H9 (cell line): Measurements from ENCODE around the gene SEMA7A. TPM values are rescaled to one million over a fixed set of nuclear protein-coding genes. Genes with fewer than 3 reads are reported as not detected.

Experiments
- DNase-seq: peaks from one replicate; pipeline ENCODE4 v3.0.0-alpha.2; 2017
- H2AFZ ChIP-seq: one replicate; pipeline ENCODE4 v1.6.1; 2013; ENCODE audit warnings: mild to moderate bottlenecking, low read length, control low read depth, moderate library complexity
- H2AK5ac ChIP-seq: 2 replicates; pipeline ENCODE4 v1.6.1; 2013; ENCODE audit warnings: low read length, control low read depth, mixed read lengths; ENCODE audit not compliant: insufficient read length
- H2BK120ac ChIP-seq: one replicate; pipeline ENCODE4 v1.6.1; 2013; ENCODE audit warnings: low read depth, mild to moderate bottlenecking, low read length, control low read depth, inconsistent platforms; ENCODE audit not compliant: poor library complexity, severe bottlenecking
- H2BK12ac ChIP-seq: 2 replicates; pipeline ENCODE4 v1.6.1; 2013; ENCODE audit warnings: low read length, control low read depth, mixed read lengths, low read depth; ENCODE audit not compliant: insufficient read length
- H2BK15ac ChIP-seq: 2 replicates; pipeline ENCODE4 v1.6.1; 2013; ENCODE audit warnings: low read depth, low read length, control low read depth
- H2BK20ac ChIP-seq: one replicate; pipeline ENCODE4 v1.6.1; 2013; ENCODE audit warnings: low read depth, mild to moderate bottlenecking, low read length, control low read depth, inconsistent platforms; ENCODE audit not compliant: poor library complexity, severe bottlenecking
- H2BK5ac ChIP-seq: 2 replicates; pipeline ENCODE4 v1.6.1; 2013; ENCODE audit warnings: low read length, control low read depth, mixed read lengths; ENCODE audit not compliant: insufficient read length
- H3K14ac ChIP-seq: 2 replicates; pipeline ENCODE4 v1.6.1; 2013; ENCODE audit warnings: low read length, control low read depth; ENCODE audit not compliant: insufficient read depth
- H3K18ac ChIP-seq: 2 replicates; pipeline ENCODE4 v1.6.1; 2013; ENCODE audit warnings: low read depth, mild to moderate bottlenecking, mixed read lengths, low read length, control low read depth; ENCODE audit not compliant: insufficient read length
- H3K23ac ChIP-seq: 2 replicates; pipeline ENCODE4 v1.6.1; 2013; ENCODE audit warnings: low read length, control low read depth, mixed read lengths, low read depth; ENCODE audit not compliant: insufficient read length
- H3K23me2 ChIP-seq: 2 replicates; pipeline ENCODE4 v1.6.1; 2013; ENCODE audit warnings: low read depth, mild to moderate bottlenecking, mixed read lengths, low read length, control low read depth; ENCODE audit not compliant: insufficient read length, poor library complexity, severe bottlenecking
- H3K27ac ChIP-seq: 2 replicates; pipeline ENCODE4 v1.5.1; 2013; ENCODE audit warnings: low read length, control low read depth, mixed read lengths, low read depth; ENCODE audit not compliant: insufficient read length
- H3K27me3 ChIP-seq: 2 replicates; pipeline ENCODE4 v1.6.1; 2013; ENCODE audit warnings: low read length, control low read depth, inconsistent platforms; ENCODE audit not compliant: insufficient read depth
- H3K4ac ChIP-seq: 2 replicates; pipeline ENCODE4 v1.6.1; 2013; ENCODE audit warnings: low read depth, mild to moderate bottlenecking, control low read depth, inconsistent platforms, low read length, moderate library complexity
- H3K4me1 ChIP-seq: 2 replicates; pipeline ENCODE4 v1.6.1; 2013; ENCODE audit warnings: low read length, control low read depth, inconsistent platforms; ENCODE audit not compliant: insufficient read depth
- H3K4me2 ChIP-seq: 2 replicates; pipeline ENCODE4 v1.6.1; 2013; ENCODE audit warnings: low read length, control low read depth, mixed read lengths; ENCODE audit not compliant: insufficient read length, insufficient read depth
- H3K56ac ChIP-seq: 2 replicates; pipeline ENCODE4 v1.6.1; 2013; ENCODE audit warnings: low read depth, mild to moderate bottlenecking, mixed read lengths, low read length, control low read depth; ENCODE audit not compliant: insufficient read length
- H3K79me1 ChIP-seq: 2 replicates; pipeline ENCODE4 v1.6.1; 2013; ENCODE audit warnings: low read depth, mild to moderate bottlenecking, moderate library complexity, low read length, control low read depth, inconsistent platforms; ENCODE audit not compliant: insufficient read depth, poor library complexity, severe bottlenecking
- H3K79me2 ChIP-seq: 2 replicates; pipeline ENCODE4 v1.6.1; 2013; ENCODE audit warnings: low read length, control low read depth, inconsistent platforms; ENCODE audit not compliant: insufficient read depth
- H3K9ac ChIP-seq: 2 replicates; pipeline ENCODE4 v1.6.1; 2013; ENCODE audit warnings: low read length, control low read depth, mixed read lengths; ENCODE audit not compliant: insufficient read length; ENCODE audit errors: extremely low read depth
- H3K9me3 ChIP-seq: one replicate; pipeline ENCODE4 v1.6.1; 2013; ENCODE audit warnings: low read depth, low read length, inconsistent platforms; ENCODE audit not compliant: control insufficient read depth
- H3T11ph ChIP-seq: one replicate; pipeline ENCODE4 v1.6.1; 2013; ENCODE audit warnings: mild to moderate bottlenecking, low read length, control low read depth, inconsistent platforms
- H4K20me1 ChIP-seq: one replicate; pipeline ENCODE4 v1.6.1; 2013; ENCODE audit not compliant: control insufficient read depth, insufficient read length, insufficient read depth
- H4K5ac ChIP-seq: 2 replicates; pipeline ENCODE4 v1.6.1; 2013; ENCODE audit warnings: low read depth, mild to moderate bottlenecking, mixed read lengths, low read length, control low read depth; ENCODE audit not compliant: insufficient read length
- H4K8ac ChIP-seq: replicated peaks from 2 replicates; pipeline ENCODE4 v1.6.1; 2013; ENCODE audit warnings: low read length, control low read depth, mixed read lengths, low read depth; ENCODE audit not compliant: insufficient read length
- H4K91ac ChIP-seq: 2 replicates; pipeline ENCODE4 v1.6.1; 2013; ENCODE audit warnings: low read depth, mild to moderate bottlenecking, moderate library complexity, mixed read lengths, low read length, control low read depth; ENCODE audit not compliant: insufficient read length
- H3K27ac Mint-ChIP-seq, 3 experiments: 2 replicates in 2 of 3; 3 replicates in 1 of 3; pipeline ENCODE4 v1.8.0; 2020 to 2021; ENCODE audit warnings: mixed read lengths in 3 of 3, mild to moderate bottlenecking in 1 of 3, moderate library complexity in 1 of 3
- H3K27me3 Mint-ChIP-seq: 2 replicates; pipeline ENCODE4 v1.8.0; 2021; ENCODE audit warnings: low read depth, mild to moderate bottlenecking, moderate library complexity, mixed read lengths
- H3K36me3 Mint-ChIP-seq, 3 experiments: 2 replicates in 2 of 3; 3 replicates in 1 of 3; pipeline ENCODE4 v1.8.0; 2020 to 2021; ENCODE audit warnings: low read depth in 3 of 3, mixed read lengths in 3 of 3; ENCODE audit not compliant: insufficient read depth in 1 of 3
- H3K4me1 Mint-ChIP-seq, 2 experiments: 2 replicates each; pipeline ENCODE4 v1.8.0; 2020; ENCODE audit warnings: mixed read lengths in 2 of 2
- H3K4me3 Mint-ChIP-seq, 2 experiments: 2 replicates in 1 of 2; 3 replicates in 1 of 2; pipeline ENCODE4 v1.8.0; 2020 to 2021; ENCODE audit warnings: mild to moderate bottlenecking in 2 of 2, mixed read lengths in 2 of 2, moderate library complexity in 1 of 2
- H3K9me3 Mint-ChIP-seq, 2 experiments: 2 replicates in 1 of 2; 3 replicates in 1 of 2; pipeline ENCODE4 v1.8.0; 2020; ENCODE audit warnings: mild to moderate bottlenecking in 2 of 2, mixed read lengths in 2 of 2, moderate library complexity in 1 of 2
- WGBS: extraction: QIAGEN DNeasy Blood & Tissue Kit; methylation state at CpG from one replicate; pipeline ENCODE4 v1.1.7; 2013; ENCODE audit warnings: missing lambda C conversion rate, low lambda C conversion rate, mixed read lengths; ENCODE audit not compliant: insufficient read length; ENCODE audit errors: extremely low coverage; 5-methylcytosine and 5-hydroxymethylcytosine counted together
- total RNA-seq: library from RNA; stranded (reverse); gene quantifications from 2 replicates; pipeline ENCODE4 v1.2.1, GENCODE V29; 2021
- TF ChIP-seq, protein P1 (sequence below): fragments of 200-600 bp; sonication (generic); conservative IDR thresholded peaks from 3 replicates; pipeline ENCODE4 v1.8.0; 2021; ENCODE audit warnings: antibody characterized with exemption, mild to moderate bottlenecking

The SEMA7A gene
- total RNA-seq, 1 experiment from 2014 or later = 5.7 TPM

DNA sequence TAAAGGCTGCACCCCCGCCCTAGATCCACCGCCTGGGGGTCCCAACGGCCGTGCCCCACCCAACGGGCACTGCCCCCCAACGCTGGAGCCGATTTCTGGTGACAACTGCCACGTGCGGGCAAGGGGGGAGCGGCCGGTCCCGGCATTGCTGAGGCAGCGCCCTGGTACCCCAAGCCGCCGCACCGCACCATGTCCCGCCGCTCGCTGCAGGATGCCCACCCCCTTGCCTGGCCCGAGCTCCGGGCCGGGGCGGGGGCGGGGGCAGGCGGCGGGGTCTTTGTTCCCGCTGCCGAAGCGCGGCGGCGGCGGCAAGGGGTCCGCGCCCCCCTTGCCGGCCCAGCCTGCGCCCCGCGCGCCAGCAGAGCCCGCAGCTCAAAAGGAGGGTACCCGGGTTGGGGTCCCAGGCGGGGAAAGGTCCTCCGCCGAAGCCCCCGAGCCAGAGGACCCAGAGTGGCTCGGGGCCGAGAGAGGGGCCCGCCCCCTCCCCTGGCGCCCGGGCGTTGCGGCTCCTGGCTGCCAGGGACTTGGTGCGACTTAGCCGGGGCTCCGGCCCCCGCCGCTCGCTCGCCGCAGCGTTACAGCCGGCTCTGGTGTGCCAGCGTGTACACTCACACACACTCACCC is 678 bp downstream of the SEMA7A start:
- no peak overlapping the region for H4K91ac ChIP-seq
- no peaks in the 10 kb centered on the region for H4K20me1 ChIP-seq
- no peak overlapping the region for H3K18ac ChIP-seq
- H3K79me1 ChIP-seq = no peaks in the 10 kb centered on the region
- no peaks in the 10 kb centered on the region for H3K9me3 ChIP-seq
- no peak overlapping the region for H3K27ac ChIP-seq
- H3K4me1 ChIP-seq = peaks cover 3% of the 10 kb centered on the region; the same call in 1 of the 2 replicates
- no peak overlapping the region for H2BK15ac ChIP-seq
- no peak overlapping the region for H3K56ac ChIP-seq
- Mint-ChIP-seq H3K36me3 (no peaks in the 10 kb centered on the region; a peak in 1 of 7 replicates), H3K27ac (no peak overlapping the region), H3K4me3 (peak overlapping the region; percentile 62 to 82), H3K27me3 (peaks cover 48% of the 10 kb centered on the region), H3K9me3 (no peaks in the 10 kb centered on the region; a peak in 1 of 5 replicates), H3K4me1 (peaks cover 23 to 37% of the 10 kb centered on the region in 2 experiments)
- no peak overlapping the region for H2AFZ ChIP-seq
- H2AK5ac ChIP-seq = no peak overlapping the region
- H4K8ac ChIP-seq = no peak overlapping the region
- no peak overlapping the region for H3K4ac ChIP-seq
- no peaks in the 10 kb centered on the region; the same call in 1 of the 2 replicates for H3K27me3 ChIP-seq
- no peak overlapping the region for H2BK12ac ChIP-seq
- H4K5ac ChIP-seq = no peak overlapping the region
- no peak overlapping the region for H2BK5ac ChIP-seq
- H3T11ph ChIP-seq = no peak overlapping the region
- H2BK120ac ChIP-seq = no peak overlapping the region
- no peak for DNase-seq
- H3K14ac ChIP-seq = no peak overlapping the region; the same call in 1 of the 2 replicates
- peaks cover 3% of the 10 kb centered on the region for H3K23me2 ChIP-seq
- H3K9ac ChIP-seq = peak overlapping the region; percentile 42
- peak overlapping the region; percentile 42 for H3K4me2 ChIP-seq
- H2BK20ac ChIP-seq = no peak overlapping the region
- no peak overlapping the region for H3K23ac ChIP-seq
- peaks cover 3% of the 10 kb centered on the region; the same call in 1 of the 2 replicates for H3K79me2 ChIP-seq
- no CpG with 5 or more reads among the region's 64 CpGs for WGBS
- TF ChIP-seq, protein P1, sequence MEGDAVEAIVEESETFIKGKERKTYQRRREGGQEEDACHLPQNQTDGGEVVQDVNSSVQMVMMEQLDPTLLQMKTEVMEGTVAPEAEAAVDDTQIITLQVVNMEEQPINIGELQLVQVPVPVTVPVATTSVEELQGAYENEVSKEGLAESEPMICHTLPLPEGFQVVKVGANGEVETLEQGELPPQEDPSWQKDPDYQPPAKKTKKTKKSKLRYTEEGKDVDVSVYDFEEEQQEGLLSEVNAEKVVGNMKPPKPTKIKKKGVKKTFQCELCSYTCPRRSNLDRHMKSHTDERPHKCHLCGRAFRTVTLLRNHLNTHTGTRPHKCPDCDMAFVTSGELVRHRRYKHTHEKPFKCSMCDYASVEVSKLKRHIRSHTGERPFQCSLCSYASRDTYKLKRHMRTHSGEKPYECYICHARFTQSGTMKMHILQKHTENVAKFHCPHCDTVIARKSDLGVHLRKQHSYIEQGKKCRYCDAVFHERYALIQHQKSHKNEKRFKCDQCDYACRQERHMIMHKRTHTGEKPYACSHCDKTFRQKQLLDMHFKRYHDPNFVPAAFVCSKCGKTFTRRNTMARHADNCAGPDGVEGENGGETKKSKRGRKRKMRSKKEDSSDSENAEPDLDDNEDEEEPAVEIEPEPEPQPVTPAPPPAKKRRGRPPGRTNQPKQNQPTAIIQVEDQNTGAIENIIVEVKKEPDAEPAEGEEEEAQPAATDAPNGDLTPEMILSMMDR = no peak
